BE2C (cell line): Measurements from ENCODE around the gene CNIH3.

ENCODE experiments used
- DNase-seq: peaks from one replicate; pipeline ENCODE4 v3.0.0-alpha.2; 2020
- H3K27me3 ChIP-seq: fragments of 250-450 bp; sonication (Bioruptor Pico); 2 replicates; pipeline ENCODE4 v1.5.1; 2020; ENCODE audit warnings: mild to moderate bottlenecking
- H3K36me3 ChIP-seq: fragments of 250-450 bp; sonication (Bioruptor Pico); 2 replicates; pipeline ENCODE4 v1.5.1; 2020; ENCODE audit warnings: mild to moderate bottlenecking
- H3K4me1 ChIP-seq: fragments of 250-450 bp; sonication (Bioruptor Pico); 2 replicates; pipeline ENCODE4 v1.5.1; 2020
- H3K4me3 ChIP-seq: 2 replicates; pipeline ENCODE4 v1.5.1; 2011; ENCODE audit warnings: low read depth, low read length
- H3K9me3 ChIP-seq: fragments of 250-450 bp; sonication (Bioruptor Pico); 2 replicates; pipeline ENCODE4 v1.5.1; 2020
- CTCF ChIP-seq: IDR thresholded peaks from 2 replicates; pipeline ENCODE4 v1.5.1; 2012; ENCODE audit warnings: mild to moderate bottlenecking, low read depth, low read length

Gene CNIH3

GRCh38 chr1:224637515-224637914, 21.4 kb downstream of the CNIH3 start:
- H3K27me3 ChIP-seq = no peaks in the 10 kb centered on the region
- DNase-seq = no peak
- H3K4me3 ChIP-seq = no peak overlapping the region
- H3K36me3 ChIP-seq = no peaks in the 10 kb centered on the region
- no peaks in the 10 kb centered on the region for H3K4me1 ChIP-seq
- no peaks in the 10 kb centered on the region for H3K9me3 ChIP-seq
- no peak for TF ChIP-seq CTCF

GRCh38 chr1:224637936-224638335, 21.8 kb downstream of the CNIH3 start:
- Histone ChIP-seq H3K27me3 (no peaks in the 10 kb centered on the region), H3K4me3 (no peak overlapping the region), H3K36me3 (no peaks in the 10 kb centered on the region), H3K4me1 (no peaks in the 10 kb centered on the region), H3K9me3 (no peaks in the 10 kb centered on the region)
- TF ChIP-seq CTCF = no peak
- DNase-seq = no peak

- Histone ChIP-seq H3K4me3 (no peak overlapping the region), H3K4me1 (no peaks in the 10 kb centered on the region), H3K9me3 (no peaks in the 10 kb centered on the region), H3K27me3 (no peaks in the 10 kb centered on the region), H3K36me3 (no peaks in the 10 kb centered on the region)
- no peak for TF ChIP-seq CTCF
- DNase-seq = no peak
Observed at GRCh38 chr1:224639426-224639975, 23.4 kb downstream of the CNIH3 start.

GRCh38 chr1:224640018-224640417, 23.9 kb downstream of the CNIH3 start:
- H3K4me1 ChIP-seq = no peaks in the 10 kb centered on the region
- no peaks in the 10 kb centered on the region for H3K9me3 ChIP-seq
- no peaks in the 10 kb centered on the region for H3K36me3 ChIP-seq
- H3K27me3 ChIP-seq = no peaks in the 10 kb centered on the region
- TF ChIP-seq CTCF = no peak
- H3K4me3 ChIP-seq = no peak overlapping the region
- DNase-seq = no peak

- H3K9me3 ChIP-seq = no peaks in the 10 kb centered on the region
- H3K4me1 ChIP-seq = no peaks in the 10 kb centered on the region
- no peaks in the 10 kb centered on the region for H3K27me3 ChIP-seq
- no peak for DNase-seq
- TF ChIP-seq CTCF = no peak
- no peaks in the 10 kb centered on the region for H3K36me3 ChIP-seq
- no peak overlapping the region for H3K4me3 ChIP-seq
Observed at GRCh38 chr1:224640587-224640986, 24.5 kb downstream of the CNIH3 start.

GRCh38 chr1:224641030-224641429, 24.9 kb downstream of the CNIH3 start:
- Histone ChIP-seq H3K4me1 (no peaks in the 10 kb centered on the region), H3K27me3 (no peaks in the 10 kb centered on the region), H3K9me3 (no peaks in the 10 kb centered on the region), H3K36me3 (no peaks in the 10 kb centered on the region), H3K4me3 (no peak overlapping the region)
- DNase-seq = no peak
- TF ChIP-seq CTCF = no peak
